ENCODE measurements around the gene CD79B.

Gene CD79B

GRCh38 chr17:63949576-63950250 lies 17.6 kb upstream of the CD79B start:
- H3K4me3 ChIP-seq (ENCODE audit: low read length), result no peak overlapping the region
- no peaks in the 10 kb centered on the region for H3K27me3 ChIP-seq (ENCODE audit: control insufficient read depth, insufficient read depth, low read length)
- no peak overlapping the region for H3K27ac ChIP-seq (ENCODE audit: low read length)
- no peaks in the 10 kb centered on the region for H3K9me3 ChIP-seq (ENCODE audit: control insufficient read depth, low read depth, low read length)
- no peaks in the 10 kb centered on the region for H3K4me1 ChIP-seq (ENCODE audit: control insufficient read depth, low read depth, low read length)
- no peaks in the 10 kb centered on the region for H3K36me3 ChIP-seq (ENCODE audit: control insufficient read depth, low read depth, low read length)
- no peak overlapping the region for H3K9ac ChIP-seq (ENCODE audit: low read length)

- Histone ChIP-seq H3K9me3 (ENCODE audit: control insufficient read depth, low read depth, low read length) (no peaks in the 10 kb centered on the region), H3K27me3 (ENCODE audit: control insufficient read depth, insufficient read depth, low read length) (no peaks in the 10 kb centered on the region), H3K4me1 (ENCODE audit: control insufficient read depth, low read depth, low read length) (no peaks in the 10 kb centered on the region), H3K36me3 (ENCODE audit: control insufficient read depth, low read depth, low read length) (no peaks in the 10 kb centered on the region), H3K9ac (ENCODE audit: low read length) (no peak overlapping the region), H3K27ac (ENCODE audit: low read length) (no peak overlapping the region), H3K4me3 (ENCODE audit: low read length) (no peak overlapping the region)
Measured at GRCh38 chr17:63948521-63948920, 16.4 kb upstream of the CD79B start.

DNA sequence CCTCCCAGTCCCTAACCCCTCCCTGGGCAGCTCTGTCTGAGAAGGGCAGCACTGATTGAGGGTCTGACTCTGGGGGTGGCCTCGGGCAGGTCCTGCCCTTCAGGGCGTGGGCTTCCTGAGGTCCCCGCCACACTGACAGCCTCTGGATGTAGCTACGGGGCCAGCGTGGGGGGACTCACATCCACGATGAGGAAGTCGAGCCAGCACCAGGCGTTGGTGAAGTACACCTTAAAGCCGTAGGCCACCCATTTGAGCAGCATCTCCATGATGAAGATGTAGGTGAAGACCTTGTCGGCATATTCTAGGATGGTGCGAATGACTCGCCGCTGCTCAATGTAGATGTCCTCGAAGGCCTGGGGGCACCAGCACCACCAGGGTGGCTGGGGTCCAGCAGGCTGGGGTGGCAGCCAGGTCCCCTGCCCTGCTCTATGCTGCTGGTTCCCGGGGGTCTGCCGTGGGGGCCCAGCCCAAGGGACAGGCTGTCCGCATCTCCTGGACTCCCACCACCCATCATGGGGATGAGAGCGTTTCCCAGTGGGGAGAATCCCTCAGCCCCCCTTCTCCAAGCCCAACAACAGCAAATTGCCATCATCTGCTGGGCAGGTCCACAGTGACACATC lies 15.7 kb upstream of the CD79B start:
- Histone ChIP-seq H3K4me3 (ENCODE audit: low read length) (no peak overlapping the region), H3K27me3 (ENCODE audit: control insufficient read depth, insufficient read depth, low read length) (no peaks in the 10 kb centered on the region), H3K9me3 (ENCODE audit: control insufficient read depth, low read depth, low read length) (no peaks in the 10 kb centered on the region), H3K36me3 (ENCODE audit: control insufficient read depth, low read depth, low read length) (no peaks in the 10 kb centered on the region), H3K9ac (ENCODE audit: low read length) (no peak overlapping the region), H3K4me1 (ENCODE audit: control insufficient read depth, low read depth, low read length) (no peaks in the 10 kb centered on the region), H3K27ac (ENCODE audit: low read length) (no peak overlapping the region)

DNA sequence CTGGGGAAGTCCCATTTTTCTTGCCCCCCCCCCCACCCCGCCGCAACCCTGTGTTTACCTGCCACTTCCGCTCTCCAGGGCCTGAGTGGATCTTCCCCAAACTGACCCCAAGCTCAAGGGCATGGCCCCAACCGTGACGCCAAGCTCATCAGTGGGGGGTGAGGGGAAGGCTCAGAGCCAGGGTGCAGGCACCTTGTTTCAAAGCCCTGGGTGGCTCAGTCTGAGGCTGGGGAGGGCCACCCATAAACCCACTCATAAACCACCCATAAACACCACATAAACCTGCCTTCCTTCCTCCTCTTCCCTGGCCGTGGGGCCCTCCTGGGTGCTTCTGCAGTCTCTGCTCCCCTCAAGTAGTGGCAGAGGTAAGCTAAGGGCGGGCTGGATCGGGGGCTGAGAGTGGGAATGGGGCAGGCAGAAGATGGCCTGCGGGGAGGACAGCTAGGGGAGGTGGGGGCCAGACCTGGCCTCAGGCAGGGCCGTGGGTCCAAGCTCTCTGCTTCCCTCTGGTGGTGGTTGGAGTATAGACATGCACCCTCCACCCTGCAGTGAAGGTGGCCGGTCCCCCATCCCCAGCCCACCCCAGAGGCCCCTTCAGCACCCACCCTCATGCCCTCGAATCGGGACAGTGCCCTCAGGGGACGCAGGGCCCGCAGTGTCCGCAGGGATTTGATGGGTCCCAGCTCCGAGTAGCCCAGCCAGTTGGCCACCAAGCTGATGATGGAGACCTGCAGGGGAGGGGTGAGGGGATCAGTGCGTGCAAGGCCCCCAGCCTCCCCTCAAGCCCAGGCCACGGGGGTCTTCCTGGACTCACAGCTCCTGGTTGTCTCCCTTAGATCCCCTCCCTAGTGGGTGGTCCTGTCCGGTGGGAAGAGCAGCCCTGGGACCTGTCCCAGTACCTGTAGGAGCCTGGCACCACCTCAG lies 14.6 kb upstream of the CD79B start:
- Histone ChIP-seq H3K27ac (ENCODE audit: low read length) (no peak overlapping the region), H3K9ac (ENCODE audit: low read length) (no peak overlapping the region), H3K9me3 (ENCODE audit: control insufficient read depth, low read depth, low read length) (no peaks in the 10 kb centered on the region), H3K27me3 (ENCODE audit: control insufficient read depth, insufficient read depth, low read length) (no peaks in the 10 kb centered on the region), H3K4me3 (ENCODE audit: low read length) (no peak overlapping the region), H3K4me1 (ENCODE audit: control insufficient read depth, low read depth, low read length) (no peaks in the 10 kb centered on the region), H3K36me3 (ENCODE audit: control insufficient read depth, low read depth, low read length) (no peaks in the 10 kb centered on the region)

DNA sequence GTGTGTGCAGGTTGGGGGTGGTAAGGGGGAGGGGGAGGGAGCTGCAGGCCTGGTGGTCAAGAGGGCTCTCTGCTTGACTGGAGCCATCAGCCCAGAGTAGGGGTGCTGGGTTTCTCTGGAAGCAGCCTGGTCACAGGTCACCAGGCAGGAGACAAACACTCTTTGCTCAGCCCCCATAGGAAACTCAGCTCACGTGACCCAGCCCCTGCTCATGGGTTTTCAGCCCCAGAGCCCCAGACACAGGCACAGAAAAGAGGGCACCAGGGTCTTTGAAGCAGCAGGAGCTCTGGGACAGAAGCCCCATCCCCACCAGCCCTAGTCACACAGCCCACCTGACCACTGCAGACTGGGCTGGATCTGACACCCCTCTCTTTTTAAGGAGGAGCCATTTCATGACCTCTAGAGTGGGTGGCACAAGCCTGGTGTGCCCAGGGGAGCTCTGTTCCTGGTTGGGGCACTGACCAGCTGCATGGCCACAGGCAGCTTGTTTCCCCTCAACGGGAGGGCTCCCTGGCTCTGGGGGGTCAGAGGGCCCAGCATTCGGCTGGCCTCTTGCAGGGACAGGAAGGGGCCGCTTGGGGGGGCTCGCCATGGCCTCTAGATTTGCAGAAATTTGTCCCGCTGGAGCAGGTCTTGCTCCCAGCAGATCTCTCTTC lies 13.8 kb upstream of the CD79B start:
- Histone ChIP-seq H3K9me3 (ENCODE audit: control insufficient read depth, low read depth, low read length) (no peaks in the 10 kb centered on the region), H3K9ac (ENCODE audit: low read length) (no peak overlapping the region), H3K27ac (ENCODE audit: low read length) (no peak overlapping the region), H3K4me3 (ENCODE audit: low read length) (no peak overlapping the region), H3K36me3 (ENCODE audit: control insufficient read depth, low read depth, low read length) (no peaks in the 10 kb centered on the region), H3K4me1 (ENCODE audit: control insufficient read depth, low read depth, low read length) (no peaks in the 10 kb centered on the region), H3K27me3 (ENCODE audit: control insufficient read depth, insufficient read depth, low read length) (no peaks in the 10 kb centered on the region)

- no peak overlapping the region for H3K27ac ChIP-seq (ENCODE audit: low read length)
- no peaks in the 10 kb centered on the region for H3K9me3 ChIP-seq (ENCODE audit: control insufficient read depth, low read depth, low read length)
- no peak overlapping the region for H3K9ac ChIP-seq (ENCODE audit: low read length)
- no peaks in the 10 kb centered on the region for H3K36me3 ChIP-seq (ENCODE audit: control insufficient read depth, low read depth, low read length)
- H3K4me1 ChIP-seq (ENCODE audit: control insufficient read depth, low read depth, low read length), result no peaks in the 10 kb centered on the region
- H3K4me3 ChIP-seq (ENCODE audit: low read length), result no peak overlapping the region
- no peaks in the 10 kb centered on the region for H3K27me3 ChIP-seq (ENCODE audit: control insufficient read depth, insufficient read depth, low read length)
Measured at GRCh38 chr17:63944736-63945499, 12.8 kb upstream of the CD79B start.

DNA sequence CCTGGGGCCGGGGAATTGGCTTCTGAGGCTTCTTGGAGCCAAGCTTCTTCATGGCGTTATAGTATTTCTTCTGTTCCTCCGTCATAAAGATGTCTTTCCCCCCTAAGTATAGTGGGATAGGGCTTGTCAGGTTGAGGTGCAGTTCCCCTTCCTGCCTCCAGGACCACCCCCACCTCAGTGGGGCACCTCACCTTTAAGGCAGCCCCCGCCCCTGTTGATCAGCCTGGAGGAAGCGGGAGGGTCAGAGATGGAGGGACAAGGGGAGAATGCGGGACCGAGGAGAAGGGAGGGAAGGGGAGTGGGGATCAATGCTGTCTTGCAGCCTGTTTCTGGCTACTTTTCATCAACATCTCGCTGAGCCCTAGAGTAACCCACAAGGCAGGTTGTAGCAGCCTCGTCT lies 11.6 kb upstream of the CD79B start:
- H3K27ac ChIP-seq (ENCODE audit: low read length), result no peak overlapping the region
- no peaks in the 10 kb centered on the region for H3K36me3 ChIP-seq (ENCODE audit: control insufficient read depth, low read depth, low read length)
- no peaks in the 10 kb centered on the region for H3K27me3 ChIP-seq (ENCODE audit: control insufficient read depth, insufficient read depth, low read length)
- no peak overlapping the region for H3K9ac ChIP-seq (ENCODE audit: low read length)
- H3K4me1 ChIP-seq (ENCODE audit: control insufficient read depth, low read depth, low read length), result no peaks in the 10 kb centered on the region
- no peaks in the 10 kb centered on the region for H3K9me3 ChIP-seq (ENCODE audit: control insufficient read depth, low read depth, low read length)
- no peak overlapping the region for H3K4me3 ChIP-seq (ENCODE audit: low read length)

- Histone ChIP-seq H3K9ac (ENCODE audit: low read length) (no peak overlapping the region), H3K9me3 (ENCODE audit: control insufficient read depth, low read depth, low read length) (no peaks in the 10 kb centered on the region), H3K4me3 (ENCODE audit: low read length) (no peak overlapping the region), H3K36me3 (ENCODE audit: control insufficient read depth, low read depth, low read length) (no peaks in the 10 kb centered on the region), H3K27me3 (ENCODE audit: control insufficient read depth, insufficient read depth, low read length) (no peaks in the 10 kb centered on the region), H3K27ac (ENCODE audit: low read length) (no peak overlapping the region), H3K4me1 (ENCODE audit: control insufficient read depth, low read depth, low read length) (no peaks in the 10 kb centered on the region)
Measured at GRCh38 chr17:63942309-63942985, 10.3 kb upstream of the CD79B start.

GRCh38 chr17:63941751-63942150 lies 9.6 kb upstream of the CD79B start:
- Histone ChIP-seq H3K4me3 (ENCODE audit: low read length) (no peak overlapping the region), H3K36me3 (ENCODE audit: control insufficient read depth, low read depth, low read length) (no peaks in the 10 kb centered on the region), H3K27me3 (ENCODE audit: control insufficient read depth, insufficient read depth, low read length) (no peaks in the 10 kb centered on the region), H3K4me1 (ENCODE audit: control insufficient read depth, low read depth, low read length) (no peaks in the 10 kb centered on the region), H3K9me3 (ENCODE audit: control insufficient read depth, low read depth, low read length) (no peaks in the 10 kb centered on the region), H3K27ac (ENCODE audit: low read length) (no peak overlapping the region), H3K9ac (ENCODE audit: low read length) (no peak overlapping the region)

DNA sequence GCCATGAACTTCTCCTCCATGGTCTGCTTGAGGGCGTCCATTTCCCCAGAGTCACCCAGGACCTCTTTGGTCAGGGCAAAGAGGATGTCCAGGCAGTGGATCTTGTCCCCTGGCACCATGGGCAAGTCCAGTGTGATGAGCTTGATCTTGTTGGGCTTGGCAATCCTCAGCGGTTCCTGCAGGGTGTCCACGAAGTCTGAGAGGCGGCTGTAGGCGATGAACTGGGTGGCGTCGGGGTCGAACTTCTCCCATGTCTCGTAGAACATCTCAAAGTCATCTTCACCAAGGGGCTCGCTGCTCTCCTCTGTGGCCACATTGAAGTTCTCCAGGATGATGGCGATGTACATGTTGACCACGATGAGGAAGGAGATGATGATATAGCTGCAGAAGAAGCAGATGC lies 9.0 kb upstream of the CD79B start:
- H3K4me1 ChIP-seq (ENCODE audit: control insufficient read depth, low read depth, low read length), result no peaks in the 10 kb centered on the region
- no peak overlapping the region for H3K9ac ChIP-seq (ENCODE audit: low read length)
- no peaks in the 10 kb centered on the region for H3K27me3 ChIP-seq (ENCODE audit: control insufficient read depth, insufficient read depth, low read length)
- no peak overlapping the region for H3K4me3 ChIP-seq (ENCODE audit: low read length)
- no peak overlapping the region for H3K27ac ChIP-seq (ENCODE audit: low read length)
- no peaks in the 10 kb centered on the region for H3K9me3 ChIP-seq (ENCODE audit: control insufficient read depth, low read depth, low read length)
- no peaks in the 10 kb centered on the region for H3K36me3 ChIP-seq (ENCODE audit: control insufficient read depth, low read depth, low read length)

Data from iPS-18a (cell line).